A673 (cell line): ENCODE data around the gene NUMB.

Experiments
- CTCF ChIP-seq: fragments of 300-800, 200-600 bp; sonication (generic); conservative IDR thresholded peaks from 2 replicates; pipeline ENCODE4 v1.5.1; 2017; ENCODE audit warnings: low read depth, mild to moderate bottlenecking, antibody characterized with exemption, low read length, moderate library complexity, mixed read lengths
- EZH2 ChIP-seq: fragments of 200-600 bp; sonication (generic); IDR thresholded peaks from 2 replicates; pipeline ENCODE4 v1.6.1; 2017; ENCODE audit warnings: borderline replicate concordance, low read depth, mild to moderate bottlenecking, mixed read lengths, antibody characterized with exemption, low read length; ENCODE audit not compliant: poor library complexity, severe bottlenecking

DNA sequence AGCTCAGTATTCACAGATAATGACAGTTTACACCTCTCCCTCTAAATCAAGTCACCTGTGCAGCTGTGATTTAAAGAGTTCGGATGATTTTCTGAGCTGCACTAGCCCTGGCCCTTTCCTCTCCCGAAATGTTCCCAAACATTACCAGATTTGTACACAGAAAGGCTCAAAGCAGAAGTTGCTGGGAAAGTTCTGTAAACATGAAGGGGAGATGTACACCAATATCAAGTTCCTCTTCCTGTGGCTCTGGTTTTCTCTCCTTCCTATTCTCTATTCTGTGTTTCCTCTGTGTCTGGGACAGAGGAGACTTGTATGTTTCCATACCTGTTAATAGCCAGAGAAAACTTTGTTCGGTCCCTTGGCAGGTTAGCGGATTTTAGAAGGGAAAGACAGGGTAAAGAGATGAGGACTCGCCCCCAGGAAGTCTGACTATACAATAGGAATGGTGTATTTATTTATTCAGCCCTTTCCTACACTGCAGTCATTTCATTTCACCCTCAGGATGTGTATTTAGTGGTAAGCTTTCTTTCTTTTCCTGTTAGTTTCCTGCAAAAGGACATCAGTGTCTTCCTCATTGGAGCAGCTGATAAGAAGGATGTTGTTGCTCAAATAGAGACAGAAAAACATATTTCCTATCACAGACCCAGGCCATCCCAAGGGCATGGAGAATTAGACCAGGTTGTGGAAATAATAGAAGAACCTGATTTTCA lies 7.6 kb upstream of the NUMB start:
- TF ChIP-seq CTCF (no peak), EZH2 (no peak)
